Right ventricle myocardium inferior (tissue), 1 donor: ENCODE measurements around the gene NIM1K. TPM values are rescaled to one million over a fixed set of nuclear protein-coding genes. Genes with fewer than 3 reads are reported as not detected.
"Not testable (repeated sequence)": the region's sequence is repeated elsewhere in the genome, so short reads cannot be mapped to it uniquely, and the experiment has no call there.

ENCODE experiments used
- ATAC-seq: fragments of 200-7000 bp; cut with Tn5 transposase; one replicate; pipeline ENCODE4 v1.9.1; 2020; ENCODE audit warnings: mild to moderate bottlenecking, moderate library complexity
- DNase-seq: peaks from one replicate; pipeline ENCODE4 v3.0.0; 2021; ENCODE audit errors: missing footprints
- intact Hi-C: fragments of 100-400 bp; cut with DNase I; formaldehyde crosslinking; loops from one replicate; pipeline ENCODE4 v1.11.0; 2022
- total RNA-seq: library from RNA; stranded (reverse); fragmentation: NEBNext Ultra II Directional; extraction: Animal tissue kit (Norgen Biotek cat#: 25700); gene quantifications from one replicate; pipeline ENCODE4 v1.2.1, GENCODE V29; 2021
- donor health status: DM: no; HTN: yes; CAD: no; lungs with severe emphysema.

NIM1K gene
- total RNA-seq, 1 donor from 2014 or later = 0.14 TPM

DNA sequence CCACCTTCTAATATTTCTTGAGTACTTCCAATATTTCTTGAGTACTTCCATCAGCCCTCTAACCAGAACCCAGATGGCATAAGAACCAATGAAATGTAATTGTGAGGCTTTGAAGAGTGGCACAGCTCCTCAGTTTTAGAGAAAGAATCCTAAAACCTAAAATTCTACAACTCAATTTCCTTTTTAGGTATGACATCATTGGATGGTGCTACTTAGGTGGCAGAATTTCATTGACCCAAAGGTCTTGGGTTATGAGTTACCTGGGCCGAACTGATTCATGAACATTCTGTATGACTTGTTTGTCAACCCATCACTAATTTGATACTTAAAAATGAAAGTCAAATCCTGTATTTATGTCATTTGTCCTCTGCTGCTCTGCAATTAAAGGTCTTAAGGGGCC lies 108.1 kb downstream of the NIM1K start:
- intact Hi-C loops = no loop called here
- ATAC-seq (no peak), DNase-seq (no peak)

DNA sequence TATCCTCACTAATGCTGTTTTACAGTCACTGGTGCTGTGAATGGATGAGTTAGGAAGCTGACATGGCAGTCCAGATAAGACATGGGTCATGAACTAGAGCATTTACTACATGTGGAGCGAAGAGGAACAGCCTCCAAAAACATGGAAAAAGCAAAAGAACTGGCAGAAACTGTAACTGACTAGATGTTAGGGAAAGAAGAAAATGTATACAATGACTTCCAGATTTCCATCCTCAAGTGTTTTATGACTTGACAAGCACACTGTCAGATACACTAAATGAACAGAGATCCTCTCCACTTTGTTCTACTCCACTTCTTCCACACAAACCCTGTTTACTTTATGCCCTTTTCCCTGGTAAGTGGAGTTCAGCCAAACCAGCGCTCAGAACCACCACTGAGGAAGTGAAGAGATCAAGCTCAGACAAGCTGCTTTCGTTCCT lies 109.6 kb downstream of the NIM1K start:
- intact Hi-C loops = no loop called here
- ATAC-seq (no peak), DNase-seq (no peak)

DNA sequence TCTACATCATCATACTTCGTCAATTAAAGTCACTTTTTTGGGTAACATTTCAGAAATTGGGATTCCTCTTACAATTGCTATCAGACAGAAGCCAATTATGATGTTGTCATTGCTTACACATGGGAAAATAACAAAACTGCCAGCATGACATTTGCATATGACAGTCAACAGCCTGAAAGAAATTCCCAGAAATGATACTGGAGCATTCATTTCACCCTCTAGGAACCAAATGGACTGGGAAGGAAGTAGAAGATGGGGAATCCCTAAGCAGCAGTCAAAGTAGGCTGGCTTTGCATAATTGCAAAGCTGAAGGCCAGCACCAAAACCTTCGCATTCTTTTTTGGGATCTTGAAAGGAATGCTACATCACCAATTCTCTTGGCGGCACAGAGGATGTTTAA lies 110.5 kb downstream of the NIM1K start:
- DNase-seq (no peak), ATAC-seq (no peak)
- intact Hi-C loops = no loop called here

DNA sequence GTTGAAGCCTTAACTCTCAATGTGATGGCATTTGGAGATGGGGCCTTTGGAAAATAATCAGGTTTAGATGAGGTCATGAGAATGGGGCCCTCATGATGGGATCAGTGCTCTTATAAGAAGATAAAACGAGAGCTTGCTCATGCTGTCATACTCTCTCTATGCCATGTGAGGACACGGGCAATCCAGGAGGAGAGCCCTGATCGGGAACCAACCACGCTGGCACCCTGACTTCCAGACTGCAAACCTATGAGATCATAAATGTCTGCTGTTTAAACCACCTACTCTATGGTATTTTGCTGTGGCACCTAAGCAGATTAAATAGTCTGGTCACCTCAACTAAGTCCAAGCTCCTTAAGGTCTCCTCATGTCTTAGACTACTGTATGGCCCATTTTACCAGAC lies 111.2 kb downstream of the NIM1K start:
- DNase-seq (no peak), ATAC-seq (no peak)
- intact Hi-C loops = no loop called here

DNA sequence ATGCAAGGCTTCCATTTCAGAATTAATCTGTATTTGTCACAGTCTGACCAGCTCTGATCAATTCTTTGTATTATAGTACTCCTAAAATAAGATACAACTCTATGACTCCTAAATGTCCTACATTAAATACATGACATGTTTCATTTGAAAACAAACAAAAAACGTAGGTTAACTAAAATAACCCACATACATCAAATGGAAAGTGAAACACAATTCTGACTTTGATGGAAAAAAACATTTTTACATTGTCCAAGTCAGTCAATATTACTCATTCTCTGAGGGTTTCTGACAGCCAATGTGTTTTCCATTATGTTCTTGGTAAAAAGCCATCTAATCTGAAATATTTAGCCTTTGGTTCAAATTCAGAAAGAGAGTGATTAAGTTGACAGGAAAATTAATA lies 112.5 kb downstream of the NIM1K start:
- ATAC-seq (no peak), DNase-seq (no peak)
- intact Hi-C loops = no loop called here

DNA sequence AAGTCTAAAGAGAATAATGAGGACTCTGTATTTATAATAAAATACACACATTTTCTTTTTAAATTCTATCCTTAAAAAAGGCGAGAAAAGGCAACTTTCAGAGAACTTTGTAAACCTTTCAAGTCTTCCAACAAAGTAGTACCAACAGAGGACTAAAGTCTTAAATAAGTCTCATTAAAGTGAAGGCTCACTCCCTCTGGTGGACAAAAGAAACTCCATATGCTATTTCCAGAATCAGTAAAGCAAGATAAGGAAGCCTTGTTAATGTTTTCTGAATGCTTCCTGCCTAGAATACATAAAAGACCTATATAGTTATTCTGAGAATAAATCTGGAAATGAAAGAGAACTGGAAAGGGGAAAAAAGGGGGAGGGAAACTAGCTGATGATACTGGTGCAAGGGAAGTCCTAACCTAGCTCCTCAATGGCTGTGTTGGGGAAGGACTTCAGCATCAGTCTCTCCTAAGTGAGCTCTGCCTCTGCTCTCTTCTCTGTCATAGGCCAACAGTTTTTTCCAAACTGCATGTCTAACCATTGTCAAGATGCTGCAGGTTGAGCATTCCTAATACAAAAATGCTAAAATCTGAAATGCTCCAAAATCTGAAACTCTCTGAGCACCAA lies 114.0 kb downstream of the NIM1K start:
- intact Hi-C loops = loop anchor here (2.0 kb wide), 1 partner anchor 79 kb away; no protein-coding TSS in a partner anchor
- DNase-seq (no peak), ATAC-seq (no peak)

DNA sequence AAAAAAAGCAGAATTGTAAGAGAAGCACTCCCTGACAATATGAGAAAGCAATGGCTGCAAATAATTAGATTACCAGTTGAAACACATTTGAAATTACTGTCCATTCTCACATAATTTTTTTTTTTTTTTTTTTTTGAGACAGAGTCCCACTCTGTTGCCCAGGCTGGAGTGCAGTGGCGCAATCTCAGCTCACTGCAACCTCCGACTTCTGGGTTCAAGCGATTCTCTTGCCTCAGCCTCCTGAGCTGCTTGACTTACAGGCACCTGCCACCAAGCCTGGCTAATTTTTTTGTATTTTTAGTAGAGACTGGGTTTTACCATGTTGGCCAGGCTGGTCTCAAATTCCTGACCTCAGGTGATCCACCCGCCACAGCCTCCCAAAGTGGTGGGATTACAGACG lies 114.9 kb downstream of the NIM1K start:
- intact Hi-C loops = loop anchor here (2.0 kb wide), 1 partner anchor 80 kb away; no protein-coding TSS in a partner anchor

DNA sequence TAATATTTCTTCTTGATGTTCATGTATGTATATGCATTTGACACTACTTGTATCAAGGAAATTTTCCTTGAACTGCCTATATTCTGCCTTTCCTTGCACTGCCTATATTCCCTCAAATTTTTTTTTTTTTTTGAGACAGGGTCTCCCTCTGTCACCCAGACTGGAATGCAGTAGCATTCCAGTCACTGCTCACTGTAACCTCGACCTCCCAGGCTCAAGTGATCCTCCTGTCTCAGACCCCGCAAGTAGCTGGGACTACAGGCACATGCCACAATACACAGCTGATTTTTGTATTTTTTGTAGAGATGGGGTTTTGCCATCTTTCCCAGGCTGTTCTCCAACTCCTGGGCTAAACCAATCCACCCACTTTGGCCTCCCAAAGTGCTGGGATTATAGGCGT lies 117.1 kb downstream of the NIM1K start:
- ATAC-seq = no peak
- intact Hi-C loops = no loop called here

More for the DNA sequence above, 114.9 kb downstream of the NIM1K start:
- ATAC-seq, DNase-seq: not testable (repeated sequence)

DNA sequence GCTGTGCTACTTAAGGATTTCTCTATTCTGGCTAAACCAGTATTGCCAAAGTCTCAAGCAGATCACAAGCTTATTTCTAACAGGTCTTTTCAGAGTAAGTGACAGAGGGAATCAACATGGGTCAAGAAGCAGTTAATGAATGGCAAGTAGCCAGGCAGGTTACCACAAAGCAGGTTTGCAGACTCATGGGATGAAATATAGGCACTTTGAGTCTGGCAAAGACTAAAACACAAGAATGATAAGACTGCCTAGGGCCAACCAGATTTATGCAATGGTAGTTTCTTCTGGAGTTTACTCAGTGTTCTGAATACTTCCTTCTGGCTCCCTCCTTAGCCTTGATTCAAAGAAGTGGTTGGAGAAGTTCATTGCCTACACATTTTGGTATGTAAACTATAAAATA lies 117.6 kb downstream of the NIM1K start:
- intact Hi-C loops = loop anchor here (5.0 kb wide), 2 partner anchors 173 to 242 kb away; partner anchors contain the start of gene TMEM267
- DNase-seq = no peak
- no peak for ATAC-seq

More for the DNA sequence above, 117.1 kb downstream of the NIM1K start:
- DNase-seq = no peak

DNA sequence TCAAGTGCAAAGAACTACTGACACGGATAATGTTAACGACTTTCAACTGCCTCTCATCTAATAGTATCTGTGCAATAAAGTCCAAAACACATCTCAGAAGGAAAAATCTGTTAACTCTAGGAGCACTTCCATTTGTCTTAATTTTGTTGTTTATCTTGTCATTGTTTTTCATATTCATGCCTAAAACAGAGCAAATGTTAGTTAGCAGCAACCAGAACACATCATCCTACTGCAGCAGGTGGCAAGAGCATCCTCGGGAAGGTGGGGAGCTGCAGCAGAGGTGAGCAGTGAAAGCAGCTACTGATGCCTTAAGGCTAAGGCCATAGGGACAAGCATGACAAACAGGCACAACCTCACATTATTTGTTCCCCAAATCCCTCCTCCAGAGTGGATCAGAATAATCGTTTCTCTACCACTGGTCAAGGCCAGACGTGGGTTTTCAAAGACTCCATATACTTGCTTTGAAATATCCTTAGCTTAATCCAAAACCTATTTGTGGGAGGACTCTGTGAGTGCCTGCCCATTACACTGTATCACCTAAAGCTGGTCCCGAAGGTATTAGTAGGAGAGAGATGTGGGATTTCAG lies 120.1 kb downstream of the NIM1K start:
- DNase-seq = no peak
- ATAC-seq = no peak
- intact Hi-C loops = loop anchor here (2.0 to 5.0 kb wide), 3 partner anchors 170 to 245 kb away; partner anchors contain the start of genes TMEM267 and ZNF131

DNA sequence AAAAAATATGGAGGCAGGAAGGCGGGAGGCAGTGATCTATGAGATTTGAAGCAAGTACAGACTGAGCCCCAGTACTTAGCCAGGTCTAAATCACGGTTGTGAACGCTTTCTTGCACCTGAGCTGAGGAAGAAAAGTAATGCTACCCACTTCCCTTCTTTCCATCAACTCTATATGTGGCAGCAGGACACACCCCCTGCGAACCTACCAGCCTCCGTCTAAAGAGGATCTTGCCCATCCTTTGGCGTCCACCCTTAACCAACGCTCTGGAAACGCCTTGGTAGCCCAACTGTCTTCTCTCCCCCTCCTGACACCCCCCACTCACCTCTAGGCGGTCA lies 120.6 kb downstream of the NIM1K start:
- intact Hi-C loops = loop anchor here (2.0 to 5.0 kb wide), 3 partner anchors 170 to 245 kb away; partner anchors contain the start of genes TMEM267 and ZNF131
- no peak for ATAC-seq
- DNase-seq = no peak

DNA sequence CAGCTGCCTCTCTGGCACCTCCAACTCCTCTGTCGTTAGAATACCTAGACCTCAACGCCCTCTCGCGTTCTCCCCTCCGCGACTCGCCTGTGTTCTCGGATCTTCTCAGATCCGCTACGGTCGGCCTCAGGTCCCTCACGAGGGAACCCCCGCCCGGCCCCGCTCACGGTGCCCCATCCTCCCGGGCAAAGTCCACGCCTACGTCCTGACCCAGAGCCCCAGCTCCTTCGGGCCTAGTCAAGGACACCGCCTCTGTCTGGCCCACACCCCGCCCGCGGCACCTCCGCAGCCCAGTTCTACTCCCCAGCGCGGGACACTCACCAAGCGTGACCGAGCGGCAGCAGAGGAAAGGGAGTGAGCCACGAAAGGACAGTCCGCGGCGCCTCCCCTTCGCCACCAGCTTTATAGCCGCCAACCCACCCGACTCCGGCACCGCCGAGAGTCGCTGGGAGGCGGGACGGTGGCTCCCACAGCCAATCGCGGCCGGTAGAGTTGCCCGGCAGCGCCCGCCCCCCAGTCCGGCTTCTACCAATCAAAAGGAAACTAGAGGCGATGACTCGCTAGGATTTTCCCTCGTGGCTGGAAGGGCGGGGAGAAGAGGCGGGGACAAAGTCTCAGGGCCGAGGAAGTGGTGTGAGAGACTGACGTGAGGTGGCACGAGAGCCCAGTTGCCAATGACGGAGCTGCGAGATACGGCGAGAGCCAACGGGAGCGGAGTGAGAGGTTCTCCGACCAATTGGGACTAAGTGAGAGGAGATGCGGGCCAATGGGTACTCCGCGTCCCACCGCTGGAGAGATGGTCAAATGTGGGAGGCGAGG lies 121.2 kb downstream of the NIM1K start, which contains the start of gene HMGCS1:
Gene HMGCS1, minus strand, starts transcription at position 378 of the 819 bp plus-strand sequence. CDS start 14,447 bp downstream, outside the sequence.
- intact Hi-C loops = loop anchor here (2.0 to 5.0 kb wide), 3 partner anchors 169 to 246 kb away; partner anchors contain the start of genes TMEM267 and ZNF131
- peak; percentile 98 for DNase-seq
- ATAC-seq = peak; percentile 99

DNA sequence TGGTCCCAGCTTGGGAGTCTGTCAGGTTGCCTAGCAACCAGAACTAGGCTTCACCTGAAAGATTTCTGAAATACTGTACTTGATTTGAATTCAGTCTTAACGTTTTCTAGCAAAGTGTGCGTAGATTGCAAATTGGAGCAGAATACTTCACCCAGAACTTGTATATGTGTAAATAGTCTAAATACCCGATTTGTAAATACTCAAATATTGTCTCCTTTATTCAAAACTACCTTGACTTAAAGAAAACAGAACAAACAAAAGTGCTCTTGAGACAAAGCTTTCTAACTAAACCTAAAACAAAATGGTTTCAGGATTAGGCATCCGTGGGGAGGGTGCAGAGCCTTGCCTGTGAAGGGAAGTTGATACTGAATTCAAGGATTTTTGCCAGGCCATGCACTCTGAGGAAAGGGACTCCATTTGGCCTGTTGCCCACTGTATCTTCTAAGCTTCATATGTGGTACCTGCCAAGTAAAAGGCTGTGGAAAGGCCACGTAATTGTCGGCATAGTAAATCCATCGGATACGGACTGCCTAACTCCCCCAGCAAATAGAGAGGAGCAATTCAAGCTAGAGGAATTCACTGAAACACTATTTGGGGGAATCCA lies 121.9 kb downstream of the NIM1K start:
- intact Hi-C loops = loop anchor here (2.0 to 5.0 kb wide), 3 partner anchors 168 to 247 kb away; partner anchors contain the start of genes TMEM267 and ZNF131
- no peak for DNase-seq
- ATAC-seq = no peak

DNA sequence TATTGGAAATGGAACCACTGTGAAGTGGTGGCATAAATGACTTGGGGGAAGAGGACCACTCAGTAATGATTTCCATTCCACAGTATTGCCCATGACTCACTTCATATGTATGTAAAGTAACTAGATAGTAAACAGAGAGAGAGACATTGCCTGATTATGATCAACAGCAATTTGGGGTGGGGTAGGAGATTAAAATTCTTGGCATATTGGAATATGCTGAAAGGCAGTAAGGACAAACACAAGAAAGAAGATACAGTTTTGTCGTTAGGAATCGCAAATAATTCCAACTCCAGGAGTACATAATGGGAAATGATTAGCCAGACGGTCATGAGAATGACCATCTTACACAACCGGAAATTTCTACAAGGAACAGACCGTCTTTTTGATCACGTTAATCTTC lies 122.7 kb downstream of the NIM1K start:
- intact Hi-C loops = loop anchor here (5.0 kb wide), 2 partner anchors 168 to 247 kb away; partner anchors contain the start of gene TMEM267
- no peak for DNase-seq
- ATAC-seq = no peak

DNA sequence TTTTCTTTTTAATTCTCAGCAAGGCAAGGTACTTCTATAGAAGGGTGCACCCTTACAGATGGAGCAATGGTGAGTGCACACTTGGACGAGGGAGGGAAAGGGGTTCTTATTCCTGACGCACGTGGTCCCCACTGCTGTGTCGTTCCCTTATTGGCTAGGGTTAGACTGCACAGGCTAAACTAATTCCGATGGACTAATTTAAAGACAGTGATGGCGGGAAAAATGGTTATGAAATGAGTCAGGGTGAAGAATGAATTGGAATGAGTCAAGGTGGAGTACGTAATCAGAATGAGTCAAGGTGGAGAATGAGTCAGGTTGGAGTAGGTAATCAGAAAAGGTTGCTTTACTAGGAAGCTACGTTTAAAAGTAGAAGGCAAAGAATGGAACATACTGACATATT lies 123.2 kb downstream of the NIM1K start:
- no peak for DNase-seq
- intact Hi-C loops = no loop called here
- no peak for ATAC-seq

DNA sequence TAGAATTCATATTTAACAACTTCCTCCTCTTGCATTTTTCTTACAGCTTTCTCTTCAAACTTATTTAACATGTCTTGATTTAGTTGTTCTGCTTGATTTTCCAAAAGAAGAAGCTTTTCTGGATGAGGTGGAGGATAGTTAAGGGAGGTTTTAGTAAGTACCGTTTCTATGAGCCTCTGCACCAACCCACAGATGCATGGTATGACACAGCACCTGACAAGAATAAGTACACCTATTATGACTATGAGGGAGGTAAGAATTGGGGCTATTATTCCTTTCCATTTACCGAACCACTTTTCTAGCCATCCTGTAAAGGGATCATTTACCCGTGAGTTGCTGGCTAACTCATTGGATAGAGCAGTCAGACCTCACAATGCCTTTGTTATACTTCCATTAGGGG lies 123.7 kb downstream of the NIM1K start:
- no peak for ATAC-seq
- intact Hi-C loops = no loop called here
- DNase-seq = no peak

DNA sequence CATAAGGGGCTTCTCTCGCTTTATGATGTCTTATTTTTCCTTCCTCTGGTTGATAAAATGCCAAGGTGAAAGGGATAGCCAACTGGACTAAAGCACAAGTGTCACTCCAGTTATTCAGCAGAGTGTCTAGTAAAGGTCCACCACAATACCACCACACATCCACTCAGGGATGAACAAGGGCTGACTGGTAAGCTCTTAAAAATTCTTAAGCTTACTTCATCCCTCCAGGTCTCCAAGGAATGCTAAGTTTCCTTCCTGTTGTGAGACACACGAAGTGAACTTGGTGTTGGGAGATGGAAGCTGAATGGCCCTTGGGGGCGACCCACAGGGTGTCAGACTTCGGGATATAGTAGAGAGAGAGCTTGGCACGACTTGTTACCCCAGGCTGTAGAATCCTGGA lies 124.4 kb downstream of the NIM1K start:
- ATAC-seq = no peak
- DNase-seq = no peak
- intact Hi-C loops = no loop called here

DNA sequence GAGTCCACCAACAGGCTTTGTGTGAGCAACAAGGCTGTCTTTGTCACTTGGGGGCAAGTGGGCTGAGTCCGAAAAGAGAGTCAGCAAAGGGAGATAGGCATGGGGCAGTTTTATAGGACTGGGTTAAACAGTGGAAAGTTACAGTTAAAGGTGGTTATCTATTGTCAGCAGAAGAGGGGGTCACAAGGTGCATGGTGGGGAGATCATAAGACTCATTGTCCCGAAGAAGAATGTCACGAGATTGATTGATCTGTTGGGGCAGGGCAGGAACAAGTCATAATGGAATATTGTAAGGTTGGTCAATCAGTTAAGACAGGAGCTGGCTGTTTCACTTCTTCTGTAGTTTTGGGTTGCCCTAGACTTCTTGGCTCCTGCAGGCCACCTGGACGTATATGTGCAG lies 128.8 kb downstream of the NIM1K start:
- intact Hi-C loops = no loop called here
- ATAC-seq (no peak), DNase-seq (no peak)

DNA sequence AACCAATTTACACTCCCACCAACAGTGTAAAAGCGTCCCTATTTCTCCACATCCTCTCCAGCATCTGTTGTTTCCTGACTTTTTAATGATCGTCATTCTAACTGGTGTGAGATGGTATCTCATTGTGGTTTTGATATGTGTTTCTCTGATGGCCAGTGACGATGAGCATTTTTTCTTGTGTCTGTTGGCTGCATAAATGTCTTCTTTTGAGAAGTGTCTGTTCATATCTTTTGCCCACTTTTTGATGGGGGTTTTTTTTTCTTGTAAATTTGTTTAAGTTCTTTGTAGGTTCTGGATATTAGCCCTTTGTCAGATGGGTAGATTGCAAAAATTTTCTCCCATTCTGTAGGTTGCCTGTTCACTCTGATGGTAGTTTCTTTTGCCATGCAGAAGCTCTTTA lies 131.5 kb downstream of the NIM1K start:
- intact Hi-C loops, ATAC-seq, DNase-seq: not testable (repeated sequence)
